Esophagus muscularis mucosa (tissue), 4 donors: ENCODE data around the gene TRIM43B.
"Not testable (repeated sequence)": the region's sequence is repeated elsewhere in the genome, so short reads cannot be mapped to it uniquely, and the experiment has no call there.

ENCODE experiments used
- CTCF ChIP-seq, 3 experiments: fragments of 200-600 bp in 2 of 3; fragments of 450-650 bp in 1 of 3; sonication (generic) in 2 of 3; IDR thresholded peaks; one replicate each; pipeline ENCODE4 v1.5.1; 2017 to 2019; ENCODE audit warnings: antibody characterized with exemption in 3 of 3, mild to moderate bottlenecking in 2 of 3, moderate library complexity in 1 of 3
- EP300 ChIP-seq: sonication (generic); formaldehyde crosslinking; IDR thresholded peaks from one replicate; pipeline ENCODE4 v1.6.1; 2017; ENCODE audit warnings: antibody characterized with exemption
- POLR2A ChIP-seq: fragments of 450-650 bp; IDR thresholded peaks from one replicate; pipeline ENCODE4 v1.6.1; 2017; ENCODE audit warnings: antibody characterized with exemption, moderate library complexity, mild to moderate bottlenecking, low read depth

DNA sequence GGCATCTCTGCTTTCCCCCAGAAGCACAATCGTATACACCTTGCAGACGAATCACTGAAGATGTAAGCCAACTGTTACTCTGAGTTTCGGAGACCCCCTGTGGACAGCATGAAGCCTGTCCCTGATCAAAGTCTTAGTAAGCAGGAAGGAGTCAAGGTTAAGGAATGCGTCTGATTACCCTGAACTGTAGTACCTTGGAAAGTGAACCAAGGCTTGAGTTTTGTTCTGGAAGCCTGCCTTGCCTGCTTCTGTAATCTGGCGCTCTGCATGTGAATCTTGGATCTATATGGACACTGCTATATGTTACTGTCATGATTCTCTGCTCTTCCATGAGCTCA is 48.7 kb downstream of the TRIM43B start:
- TF ChIP-seq POLR2A; CTCF (IDR thresholded peaks at IDR 0.05); EP300: not testable (repeated sequence)
